SK-N-SH (cell line): ENCODE measurements around the gene CHST2. TPM values are rescaled to one million over a fixed set of nuclear protein-coding genes. Genes with fewer than 3 reads are reported as not detected.

Experiments used
- CTCF ChIA-PET: fragments of 300-600, 350-600 bp; formaldehyde crosslinking; extraction: SDS; loops from one replicate; lab custom pipeline; 2021; lab: Yijun Ruan, JAX
- POLR2A ChIA-PET: fragments of 350-600 bp; sonication (Branson Sonifier 250); formaldehyde crosslinking; extraction: SDS; loops from one replicate; lab custom pipeline; 2020; ENCODE audit warnings: antibody characterized with exemption, inconsistent platforms; lab: Yijun Ruan, JAX
- DNase-seq: peaks from one replicate; pipeline ENCODE4 v3.0.0; 2012
- H2AFZ ChIP-seq: fragments of 200-600 bp; sonication (generic); 2 replicates; pipeline ENCODE4 v1.8.1; 2016; ENCODE audit warnings: antibody characterized with exemption, mild to moderate bottlenecking, low read depth
- H3F3A ChIP-seq: fragments of 200-600 bp; sonication (generic); replicated peaks from 2 replicates; pipeline ENCODE3; 2016; ENCODE audit warnings: antibody characterized with exemption, mild to moderate bottlenecking; ENCODE audit not compliant: insufficient read depth
- H3K27ac ChIP-seq, 2 experiments: fragments of 200-500 bp in 1 of 2; fragments of 200-600 bp in 1 of 2; sonication (Bioruptor generic) in 1 of 2; sonication (generic), shearing (Covaris generic) in 1 of 2; 2 replicates each; pipeline versions ENCODE4 v1.5.1 to v1.6.1; 2014 to 2016; ENCODE audit warnings: low read depth in 2 of 2, inconsistent platforms in 1 of 2, low read length in 1 of 2, mild to moderate bottlenecking in 1 of 2, mixed read lengths in 1 of 2
- H3K27me3 ChIP-seq: fragments of 200-600 bp; sonication (generic), shearing (Covaris generic); 2 replicates; pipeline ENCODE4 v1.6.1; 2016; ENCODE audit warnings: mixed run types; ENCODE audit not compliant: insufficient read depth
- H3K36me3 ChIP-seq, 2 experiments: fragments of 200-500 bp in 1 of 2; fragments of 200-600 bp in 1 of 2; sonication (Bioruptor generic) in 1 of 2; sonication (generic) in 1 of 2; replicated peaks in 1 of 2; 2 replicates each; pipeline versions ENCODE3 to v1.5.1; 2014 to 2016; ENCODE audit warnings: low read length in 1 of 2, mild to moderate bottlenecking in 1 of 2; ENCODE audit not compliant: insufficient read depth in 2 of 2, control insufficient read depth in 1 of 2
- H3K4me1 ChIP-seq, 2 experiments: fragments of 200-500 bp in 1 of 2; fragments of 200-600 bp in 1 of 2; sonication (Bioruptor generic) in 1 of 2; sonication (generic), shearing (Covaris generic) in 1 of 2; 2 replicates each; pipeline versions ENCODE4 v1.5.1 to v1.6.1; 2014 to 2016; ENCODE audit warnings: low read depth in 1 of 2, low read length in 1 of 2, mixed run types in 1 of 2; ENCODE audit not compliant: insufficient read depth in 2 of 2, control insufficient read depth in 1 of 2
- H3K4me2 ChIP-seq: fragments of 200-600 bp; sonication (generic), shearing (Covaris generic); 2 replicates; pipeline ENCODE4 v1.6.1; 2017; ENCODE audit warnings: mixed run types
- H3K4me3 ChIP-seq, 2 experiments: fragments of 200-500 bp in 1 of 2; fragments of 200-600 bp in 1 of 2; sonication (Bioruptor generic) in 1 of 2; sonication (generic), shearing (Covaris generic) in 1 of 2; 2 replicates each; pipeline versions ENCODE4 v1.5.1 to v1.8.1; 2014 to 2016; ENCODE audit warnings: low read depth in 2 of 2, inconsistent platforms in 1 of 2, low read length in 1 of 2, mild to moderate bottlenecking in 1 of 2, mixed read lengths in 1 of 2, moderate library complexity in 1 of 2
- H3K79me2 ChIP-seq: fragments of 200-600 bp; sonication (generic); 2 replicates; pipeline ENCODE4 v1.8.1; 2017; ENCODE audit warnings: mild to moderate bottlenecking; ENCODE audit not compliant: insufficient read depth
- H3K9ac ChIP-seq: fragments of 200-600 bp; sonication (generic); 2 replicates; pipeline ENCODE4 v1.6.1; 2017; ENCODE audit warnings: mixed run types
- H3K9me2 ChIP-seq: fragments of 200-600 bp; sonication (generic); 2 replicates; pipeline ENCODE4 v1.6.1; 2017; ENCODE audit warnings: mixed run types
- H3K9me3 ChIP-seq: fragments of 200-600 bp; sonication (generic); 2 replicates; pipeline ENCODE4 v1.6.1; 2017; ENCODE audit warnings: mixed run types, mild to moderate bottlenecking, moderate library complexity
- H4K20me1 ChIP-seq: fragments of 200-600 bp; sonication (generic); 2 replicates; pipeline ENCODE4 v1.6.1; 2017; ENCODE audit warnings: mild to moderate bottlenecking, mixed run types; ENCODE audit not compliant: insufficient read depth
- CTCF ChIP-seq: fragments of 200-600 bp; sonication (generic); IDR thresholded peaks from 2 replicates; pipeline ENCODE4 v1.6.1; 2017; ENCODE audit warnings: antibody characterized with exemption, mild to moderate bottlenecking, moderate library complexity
- EZH2phosphoT487 ChIP-seq: fragments of 200-600 bp; sonication (generic); IDR thresholded peaks from 2 replicates; pipeline ENCODE4 v1.6.1; 2017; ENCODE audit warnings: low read depth, mixed run types, mild to moderate bottlenecking, antibody characterized with exemption, moderate library complexity, borderline replicate concordance
- FOSL2 ChIP-seq: IDR thresholded peaks from 2 replicates; pipeline ENCODE4 v1.4.0; 2012; ENCODE audit warnings: low read depth, mild to moderate bottlenecking, moderate library complexity, borderline replicate concordance
- FOXJ3 ChIP-seq: sonication (generic); formaldehyde crosslinking; IDR thresholded peaks from 2 replicates; pipeline ENCODE4 v1.5.1; 2020; ENCODE audit warnings: mild to moderate bottlenecking, missing genetic modification reagents
- GABPA ChIP-seq: IDR thresholded peaks from 2 replicates; pipeline ENCODE4 v1.4.0; 2012; ENCODE audit warnings: low read depth, mild to moderate bottlenecking
- GATA2 ChIP-seq: sonication (generic); formaldehyde crosslinking; IDR thresholded peaks from 2 replicates; pipeline ENCODE4 v1.5.0; 2020; ENCODE audit warnings: mild to moderate bottlenecking, missing genetic modification reagents
- NFIC ChIP-seq: IDR thresholded peaks from 2 replicates; pipeline ENCODE4 v1.4.0; 2012; ENCODE audit warnings: borderline replicate concordance
- NRF1 ChIP-seq: IDR thresholded peaks from 2 replicates; pipeline ENCODE4 v1.6.1; 2012; ENCODE audit warnings: low read depth, mild to moderate bottlenecking, low read length
- PBX3 ChIP-seq: IDR thresholded peaks from 2 replicates; pipeline ENCODE4; 2012
- POLR2AphosphoS5 ChIP-seq: IDR thresholded peaks from 2 replicates; pipeline ENCODE4 v1.6.1; 2012; ENCODE audit warnings: low read depth, low read length
- RFX5 ChIP-seq: IDR thresholded peaks from 2 replicates; pipeline ENCODE4 v1.6.1; 2012; ENCODE audit warnings: mild to moderate bottlenecking, improper control_type of control experiment, low read length
- RXRA ChIP-seq: IDR thresholded peaks from 2 replicates; pipeline ENCODE4 v1.4.0; 2012; ENCODE audit warnings: low read depth, mild to moderate bottlenecking, borderline replicate concordance
- SMC3 ChIP-seq: IDR thresholded peaks from 2 replicates; pipeline ENCODE4 v1.6.1; 2012; ENCODE audit warnings: low read depth, low read length, improper control_type of control experiment
- TAF1 ChIP-seq: IDR thresholded peaks from 2 replicates; pipeline ENCODE4 v1.6.1; 2012; ENCODE audit warnings: low read depth, mild to moderate bottlenecking, low read length, moderate library complexity, borderline replicate concordance
- TEAD4 ChIP-seq: IDR thresholded peaks from 2 replicates; pipeline ENCODE4 v1.4.0; 2012; ENCODE audit warnings: mild to moderate bottlenecking, borderline replicate concordance; ENCODE audit not compliant: insufficient read depth
- USF2 ChIP-seq: fragments of 150-350 bp; IDR thresholded peaks from 2 replicates; pipeline ENCODE4 v1.6.1; 2017; ENCODE audit warnings: antibody characterized with exemption, low read length, low read depth, borderline replicate concordance
- YY1 ChIP-seq: IDR thresholded peaks from 2 replicates; pipeline ENCODE4 v1.4.0; 2012; ENCODE audit warnings: low read depth, mild to moderate bottlenecking
- WGBS: methylation state at CpG from one replicate; pipeline ENCODE4 v1.1.6; 2017; ENCODE audit warnings: low lambda C conversion rate; 5-methylcytosine and 5-hydroxymethylcytosine counted together
- polyA plus RNA-seq, 3 experiments: library from polyadenylated mRNA; depleted of rRNA; stranded (reverse); fragments of >200 nt; gene quantifications; 2 replicates each; pipeline ENCODE4 v1.2.3, GENCODE V29; 2012

CHST2 gene
- polyA plus RNA-seq, 1 of the 3 experiments (the other 2 are of a cell fraction) = 1.6 TPM

- CTCF ChIA-PET = no interaction called here
These were observed 19.1 kb upstream of the CHST2 start for GRCh38 chr3:143100451-143100850.

More at GRCh38 chr3:143100451-143100850, 19.1 kb upstream of the CHST2 start:
- POLR2A ChIA-PET = no interaction called here
- Histone ChIP-seq H3K79me2 (no peaks in the 10 kb centered on the region), H3K9me2 (no peaks in the 10 kb centered on the region), H3K36me3 (no peaks in the 10 kb centered on the region), H3K9ac (no peak overlapping the region), H2AFZ (no peak overlapping the region), H3K4me3 (no peak overlapping the region), H4K20me1 (no peaks in the 10 kb centered on the region), H3K27ac (no peak overlapping the region), H3K9me3 (no peaks in the 10 kb centered on the region), H3K4me1 (no peaks in the 10 kb centered on the region), H3K27me3 (peaks cover 6% of the 10 kb centered on the region; the same call in 1 of the 2 replicates), H3K4me2 (no peak overlapping the region), H3F3A (no peaks in the 10 kb centered on the region)
- WGBS = 12% methylated on average over 4 of the region's 6 CpGs
- no peak for TF ChIP-seq FOXJ3
- no peak for TF ChIP-seq SMC3
- TF ChIP-seq RXRA = no peak
- no peak for TF ChIP-seq GATA2
- no peak for TF ChIP-seq NRF1
- no peak for TF ChIP-seq TAF1
- no peak for TF ChIP-seq EZH2phosphoT487
- TF ChIP-seq CTCF = no peak
- TF ChIP-seq FOSL2 = no peak
- TF ChIP-seq USF2 = no peak
- TF ChIP-seq GABPA = no peak
- no peak for TF ChIP-seq YY1
- TF ChIP-seq RFX5 = no peak
- no peak for TF ChIP-seq NFIC
- no peak for TF ChIP-seq TEAD4
- TF ChIP-seq POLR2AphosphoS5 = no peak
- no peak for TF ChIP-seq PBX3
- no peak for DNase-seq
